Hepatocyte (in vitro differentiated cells): ENCODE measurements around the gene RAB11FIP5.
"Not testable (repeated sequence)": the region's sequence is repeated elsewhere in the genome, so short reads cannot be mapped to it uniquely, and the experiment has no call there.

Source experiments
- EZH2 ChIP-seq: fragments of 200-600 bp; sonication (generic); IDR thresholded peaks from 2 replicates; pipeline ENCODE4 v1.6.1; 2016; ENCODE audit warnings: antibody characterized with exemption, mild to moderate bottlenecking, borderline replicate concordance
- TF ChIP-seq, protein P1 (sequence below): fragments of 200-600 bp; sonication (generic); IDR thresholded peaks from 2 replicates; pipeline ENCODE4 v1.5.1; 2016; ENCODE audit warnings: antibody characterized with exemption, mild to moderate bottlenecking; ENCODE audit not compliant: poor library complexity

DNA sequence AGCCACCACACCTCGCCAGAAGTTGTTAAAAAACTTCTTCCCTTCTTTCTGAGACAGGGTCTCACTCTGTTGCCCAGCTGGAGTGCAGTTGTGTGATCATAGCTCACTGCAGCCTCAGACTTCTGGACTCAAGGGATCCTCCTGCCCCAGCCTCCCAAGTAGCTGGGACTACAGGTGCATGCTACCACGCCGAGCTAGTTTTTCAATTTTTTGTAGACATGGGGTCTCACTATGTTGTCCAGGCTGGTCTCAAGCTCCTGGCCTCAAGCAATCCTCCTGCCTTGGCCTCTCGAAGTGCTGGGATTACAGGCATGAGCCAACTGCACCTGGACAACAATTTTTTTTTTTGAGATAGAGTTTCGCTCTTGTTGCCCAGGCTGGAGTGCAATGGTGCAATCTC lies 47.7 kb downstream of the RAB11FIP5 start:
- TF ChIP-seq, protein P1, sequence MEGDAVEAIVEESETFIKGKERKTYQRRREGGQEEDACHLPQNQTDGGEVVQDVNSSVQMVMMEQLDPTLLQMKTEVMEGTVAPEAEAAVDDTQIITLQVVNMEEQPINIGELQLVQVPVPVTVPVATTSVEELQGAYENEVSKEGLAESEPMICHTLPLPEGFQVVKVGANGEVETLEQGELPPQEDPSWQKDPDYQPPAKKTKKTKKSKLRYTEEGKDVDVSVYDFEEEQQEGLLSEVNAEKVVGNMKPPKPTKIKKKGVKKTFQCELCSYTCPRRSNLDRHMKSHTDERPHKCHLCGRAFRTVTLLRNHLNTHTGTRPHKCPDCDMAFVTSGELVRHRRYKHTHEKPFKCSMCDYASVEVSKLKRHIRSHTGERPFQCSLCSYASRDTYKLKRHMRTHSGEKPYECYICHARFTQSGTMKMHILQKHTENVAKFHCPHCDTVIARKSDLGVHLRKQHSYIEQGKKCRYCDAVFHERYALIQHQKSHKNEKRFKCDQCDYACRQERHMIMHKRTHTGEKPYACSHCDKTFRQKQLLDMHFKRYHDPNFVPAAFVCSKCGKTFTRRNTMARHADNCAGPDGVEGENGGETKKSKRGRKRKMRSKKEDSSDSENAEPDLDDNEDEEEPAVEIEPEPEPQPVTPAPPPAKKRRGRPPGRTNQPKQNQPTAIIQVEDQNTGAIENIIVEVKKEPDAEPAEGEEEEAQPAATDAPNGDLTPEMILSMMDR = not testable (repeated sequence)
- TF ChIP-seq EZH2 = not testable (repeated sequence)
